Bronchial epithelial cell (primary cell): Measurements from ENCODE around the gene SIRT7. TPM values are rescaled to one million over a fixed set of nuclear protein-coding genes. Genes with fewer than 3 reads are reported as not detected.

ENCODE experiments used
- DNase-seq: peaks from one replicate; pipeline ENCODE4 v3.0.0-alpha.2; 2010; ENCODE audit warnings: low read depth
- FAIRE-seq: peaks from 2 replicates; lab custom pipeline; 2011; peaks lifted over from hg19 to GRCh38; lab: Jason Lieb, UNC
- H3K27me3 ChIP-seq: 2 replicates; pipeline ENCODE4 v1.5.1; 2011; ENCODE audit warnings: low read length; ENCODE audit not compliant: control insufficient read depth, insufficient read depth
- H3K36me3 ChIP-seq: 2 replicates; pipeline ENCODE4 v1.5.1; 2011; ENCODE audit warnings: low read length; ENCODE audit not compliant: control insufficient read depth, insufficient read depth
- H3K4me3 ChIP-seq: 2 replicates; pipeline ENCODE4 v1.5.1; 2011; ENCODE audit warnings: mild to moderate bottlenecking, low read depth, low read length, control low read depth
- CTCF ChIP-seq: IDR thresholded peaks from 2 replicates; pipeline ENCODE4 v1.5.1; 2011; ENCODE audit warnings: mild to moderate bottlenecking, moderate library complexity, low read length, control low read depth, inconsistent platforms; ENCODE audit not compliant: insufficient read depth, severe bottlenecking
- total RNA-seq: library from RNA; depleted of rRNA; stranded (reverse); fragments of >200 nt; gene quantifications from 2 replicates; pipeline ENCODE4 v1.2.1, GENCODE V29; 2014

The SIRT7 gene
- total RNA-seq, 1 donor from 2014 or later, result 48.4 TPM

GRCh38 chr17:81904600-81905423, 13.2 kb downstream of the SIRT7 start:
- no peak for DNase-seq
- no peak for FAIRE-seq
- no peak for TF ChIP-seq CTCF
- no peaks in the 10 kb centered on the region for H3K27me3 ChIP-seq
- peaks cover 31% of the 10 kb centered on the region for H3K36me3 ChIP-seq
- no peak overlapping the region for H3K4me3 ChIP-seq

GRCh38 chr17:81903896-81904599, 13.9 kb downstream of the SIRT7 start:
- TF ChIP-seq CTCF, result no peak
- FAIRE-seq (no peak), DNase-seq (no peak)
- Histone ChIP-seq H3K4me3 (no peak overlapping the region), H3K27me3 (no peaks in the 10 kb centered on the region), H3K36me3 (peaks cover 33% of the 10 kb centered on the region)

DNA sequence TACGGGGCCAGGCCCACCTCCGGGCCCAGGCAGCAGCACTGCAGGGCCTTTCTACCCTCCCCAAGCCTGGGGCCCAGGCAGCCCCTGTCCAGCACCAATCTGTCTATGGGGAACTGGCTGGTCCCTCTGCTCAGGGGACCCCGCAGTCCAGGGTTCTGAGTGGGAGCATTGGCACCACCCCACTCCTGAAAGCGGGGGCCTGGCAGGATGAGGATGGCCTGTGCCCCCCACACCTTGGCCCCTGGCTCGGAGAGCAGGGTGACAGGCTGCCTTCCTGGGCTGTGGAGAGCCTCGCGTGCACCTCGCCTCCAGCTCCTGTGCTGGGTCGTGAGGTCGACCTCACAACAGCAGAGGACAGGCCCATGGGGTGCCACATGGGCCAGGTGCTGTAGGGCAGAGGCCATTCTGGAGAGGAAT, 14.6 kb downstream of the SIRT7 start:
- Histone ChIP-seq H3K36me3 (peaks cover 29% of the 10 kb centered on the region), H3K4me3 (no peak overlapping the region), H3K27me3 (no peaks in the 10 kb centered on the region)
- FAIRE-seq (no peak), DNase-seq (no peak)
- TF ChIP-seq CTCF, result no peak

DNA sequence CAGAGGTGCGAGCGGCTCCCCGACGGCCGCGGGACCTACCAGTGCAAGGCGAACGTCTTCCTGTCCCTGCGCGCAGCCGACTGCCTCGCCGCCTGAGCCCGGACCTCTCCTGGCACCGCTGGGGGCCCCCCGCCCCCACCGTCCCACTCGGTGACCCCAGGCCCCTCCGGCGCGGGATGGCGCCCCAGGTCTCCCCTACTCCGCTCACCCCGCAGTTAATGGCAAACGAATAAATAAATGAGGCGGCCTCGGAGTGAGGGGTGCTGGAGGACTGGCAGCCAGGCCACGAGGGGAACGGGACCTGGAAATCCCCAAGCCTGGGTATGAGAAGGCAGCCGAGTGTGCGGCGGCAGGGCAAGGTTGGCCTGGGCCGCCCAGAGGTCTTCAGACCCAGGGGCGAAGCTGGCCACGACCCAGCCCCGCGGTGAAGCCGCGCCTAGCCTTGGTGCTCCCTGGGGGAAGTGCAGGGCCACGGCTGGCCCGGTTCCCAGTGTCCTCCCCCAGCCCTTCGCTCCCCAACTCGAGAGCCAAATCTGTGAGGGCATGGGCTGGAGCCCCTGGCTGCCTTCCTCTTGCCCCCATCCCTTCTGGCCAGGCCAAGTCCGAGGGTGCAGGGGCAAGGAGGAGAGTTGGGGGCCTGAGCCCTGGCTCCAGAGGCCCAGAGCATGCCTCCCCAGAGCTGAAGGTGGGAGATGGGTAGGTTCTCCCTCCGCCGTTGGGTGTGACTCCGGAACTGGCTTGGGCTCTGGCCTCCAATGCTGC, 15.1 kb downstream of the SIRT7 start:
- Histone ChIP-seq H3K27me3 (no peaks in the 10 kb centered on the region), H3K4me3 (no peak overlapping the region), H3K36me3 (peaks cover 28% of the 10 kb centered on the region)
- no peak for DNase-seq
- no peak for FAIRE-seq
- no peak for TF ChIP-seq CTCF

DNA sequence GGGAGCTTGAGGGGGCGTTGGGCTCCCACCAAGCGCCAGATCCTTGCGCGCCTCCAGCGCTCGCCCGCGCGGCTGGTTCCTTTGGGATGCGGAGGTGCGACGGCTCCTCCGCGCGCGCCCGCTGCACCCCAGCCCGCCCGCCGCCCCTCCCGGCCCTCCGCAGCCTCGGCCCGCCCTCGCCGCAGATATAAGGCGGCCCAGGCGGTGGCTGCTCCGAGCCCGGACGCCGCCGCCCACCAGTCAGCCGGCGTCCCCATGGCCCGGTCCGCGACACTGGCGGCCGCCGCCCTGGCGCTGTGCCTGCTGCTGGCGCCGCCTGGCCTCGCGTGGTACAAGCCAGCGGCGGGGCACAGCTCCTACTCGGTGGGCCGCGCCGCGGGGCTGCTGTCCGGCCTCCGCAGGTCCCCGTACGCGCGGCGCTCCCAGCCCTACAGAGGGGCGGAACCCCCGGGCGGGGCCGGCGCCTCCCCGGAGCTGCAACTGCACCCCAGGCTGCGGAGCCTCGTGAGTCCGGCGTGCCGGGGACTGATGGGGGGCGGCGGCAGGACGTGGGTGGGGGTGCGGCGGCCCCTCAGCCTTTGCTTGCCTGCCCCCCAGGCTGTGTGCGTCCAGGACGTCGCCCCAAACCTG, 15.8 kb downstream of the SIRT7 start, which contains the start of gene NPB:
NPB (plus strand) TSS at position 216 of the 630 bp plus-strand sequence; CDS start at position 256, 40 bp downstream.
- no peak for TF ChIP-seq CTCF
- FAIRE-seq (no peak), DNase-seq (no peak)
- Histone ChIP-seq H3K4me3 (peak within 1 kb of the TSS; percentile 7), H3K36me3 (peaks cover 23% of the 10 kb centered on the region), H3K27me3 (no peaks in the 10 kb centered on the region)
